ENCODE results near the gene IL1RAP. TPM values are rescaled to one million over a fixed set of nuclear protein-coding genes. Genes with fewer than 3 reads are reported as not detected.

IL1RAP gene
- total and polyA plus RNA-seq, 2 experiments from 2014 or later = 14.6 to 46.5 TPM

GRCh38 chr3:190615607-190616006 lies 101.7 kb downstream of the IL1RAP start:
- Histone ChIP-seq H3K4me1 (ENCODE audit: insufficient read depth) (peaks cover 8% of the 10 kb centered on the region), H3K9me2 (replicated peaks; ENCODE audit: insufficient read depth) (no peaks in the 10 kb centered on the region), H3K27ac (peak overlapping the region; percentile 22), H2AFZ (no peak overlapping the region), H3K36me3 (replicated peaks; ENCODE audit: insufficient read depth, low read depth) (no peaks in the 10 kb centered on the region), H4K20me1 (ENCODE audit: insufficient read depth, poor library complexity, severe bottlenecking) (no peaks in the 10 kb centered on the region), H3K27me3 (no peaks in the 10 kb centered on the region), H3K9me3 (ENCODE audit: low read depth) (no peaks in the 10 kb centered on the region), H3K4me3 (no peak overlapping the region), H3K79me2 (no peaks in the 10 kb centered on the region), H3K4me2 (no peak overlapping the region)
- 62% methylated on average over 1 of the region's 1 CpG for WGBS (ENCODE audit: low lambda C conversion rate, missing lambda C conversion rate)
- DNase-seq (ENCODE audit: low spot score) = no peak
- TF ChIP-seq EZH2phosphoT487 (IDR thresholded peaks at IDR 0.05; ENCODE audit: low read depth, severe bottlenecking, unreplicated experiment) = no peak
- TF ChIP-seq EZH2 (IDR thresholded peaks at IDR 0.05; ENCODE audit: borderline replicate concordance) = no peak
- TF ChIP-seq CTCF (IDR thresholded peaks at IDR 0.05; ENCODE audit: poor library complexity) = no peak

- H3K36me3 ChIP-seq (replicated peaks; ENCODE audit: insufficient read depth, low read depth) = no peaks in the 10 kb centered on the region
- TF ChIP-seq CTCF (IDR thresholded peaks at IDR 0.05; ENCODE audit: poor library complexity) (no peak), EZH2 (IDR thresholded peaks at IDR 0.05; ENCODE audit: borderline replicate concordance) (no peak), EZH2phosphoT487 (IDR thresholded peaks at IDR 0.05; ENCODE audit: low read depth, severe bottlenecking, unreplicated experiment) (no peak)
- no peaks in the 10 kb centered on the region for H3K9me3 ChIP-seq (ENCODE audit: low read depth)
- H3K4me2 ChIP-seq = no peak overlapping the region
- H3K27me3 ChIP-seq = no peaks in the 10 kb centered on the region
- H3K4me1 ChIP-seq (ENCODE audit: insufficient read depth) = peaks cover 8% of the 10 kb centered on the region
- no peak for DNase-seq (ENCODE audit: low spot score)
- no peak overlapping the region for H3K4me3 ChIP-seq
- no peaks in the 10 kb centered on the region for H3K79me2 ChIP-seq
- WGBS (ENCODE audit: low lambda C conversion rate, missing lambda C conversion rate) = 72% methylated on average over 6 of the region's 6 CpGs
- peak overlapping the region; percentile 22 for H3K27ac ChIP-seq
- no peaks in the 10 kb centered on the region for H3K9me2 ChIP-seq (replicated peaks; ENCODE audit: insufficient read depth)
- no peaks in the 10 kb centered on the region for H4K20me1 ChIP-seq (ENCODE audit: insufficient read depth, poor library complexity, severe bottlenecking)
- no peak overlapping the region for H2AFZ ChIP-seq
Observed at GRCh38 chr3:190616637-190617036, 102.8 kb downstream of the IL1RAP start.

GRCh38 chr3:190617185-190617584 lies 103.3 kb downstream of the IL1RAP start:
- H3K79me2 ChIP-seq = no peaks in the 10 kb centered on the region
- no peaks in the 10 kb centered on the region for H3K9me2 ChIP-seq (replicated peaks; ENCODE audit: insufficient read depth)
- WGBS (ENCODE audit: low lambda C conversion rate, missing lambda C conversion rate) = 59% methylated on average over 3 of the region's 3 CpGs
- no peak overlapping the region for H2AFZ ChIP-seq
- H3K4me2 ChIP-seq = no peak overlapping the region
- TF ChIP-seq EZH2 (IDR thresholded peaks at IDR 0.05; ENCODE audit: borderline replicate concordance) (no peak), CTCF (IDR thresholded peaks at IDR 0.05; ENCODE audit: poor library complexity) (no peak), EZH2phosphoT487 (IDR thresholded peaks at IDR 0.05; ENCODE audit: low read depth, severe bottlenecking, unreplicated experiment) (no peak)
- no peaks in the 10 kb centered on the region for H3K9me3 ChIP-seq (ENCODE audit: low read depth)
- H4K20me1 ChIP-seq (ENCODE audit: insufficient read depth, poor library complexity, severe bottlenecking) = no peaks in the 10 kb centered on the region
- H3K36me3 ChIP-seq (replicated peaks; ENCODE audit: insufficient read depth, low read depth) = no peaks in the 10 kb centered on the region
- peaks cover 8% of the 10 kb centered on the region for H3K4me1 ChIP-seq (ENCODE audit: insufficient read depth)
- no peaks in the 10 kb centered on the region for H3K27me3 ChIP-seq
- peak overlapping the region; percentile 7 for H3K27ac ChIP-seq
- H3K4me3 ChIP-seq = no peak overlapping the region
- DNase-seq (ENCODE audit: low spot score) = no peak

Data from hepatocyte (in vitro differentiated cells).